Activated naive CD4-positive, alpha-beta T cell treated with anti-CD3 and anti-CD28 coated beads, Interleukin-2, amount 50 U/mL, for 16 hours (primary cell): ENCODE data around the gene GNB1L.

Source experiments
- DNase-seq: peaks from one replicate; pipeline ENCODE4 v3.0.0-alpha.2; 2020

GNB1L gene

GRCh38 chr22:19875531-19876313 lies 21.0 kb upstream of the GNB1L start:
- peak; percentile 7 for DNase-seq

GRCh38 chr22:19875061-19875530 lies 20.4 kb upstream of the GNB1L start:
- DNase-seq = peak; percentile 11

GRCh38 chr22:19874307-19875060 lies 19.8 kb upstream of the GNB1L start:
- DNase-seq = peak; percentile 39

- DNase-seq = peak; percentile 9
Measured at GRCh38 chr22:19873960-19874306, 19.3 kb upstream of the GNB1L start.

- DNase-seq = peak; percentile 6
Measured at GRCh38 chr22:19873138-19873959, 18.7 kb upstream of the GNB1L start.

GRCh38 chr22:19872779-19873137 lies 18.1 kb upstream of the GNB1L start:
- DNase-seq = peak; percentile 2

- peak; percentile 7 for DNase-seq
Measured at GRCh38 chr22:19871845-19872778, 17.4 kb upstream of the GNB1L start.

GRCh38 chr22:19871023-19871844 lies 16.6 kb upstream of the GNB1L start:
- peak; percentile 6 for DNase-seq

- peak; percentile 5 for DNase-seq
Measured at GRCh38 chr22:19870153-19871022, 15.7 kb upstream of the GNB1L start.

GRCh38 chr22:19869497-19870152 lies 15.0 kb upstream of the GNB1L start:
- DNase-seq = peak; percentile 5

- DNase-seq = peak; percentile 8
Measured at GRCh38 chr22:19868773-19869471, 14.2 kb upstream of the GNB1L start.

- DNase-seq = no peak
Measured at GRCh38 chr22:19868333-19868732, 13.7 kb upstream of the GNB1L start.

- no peak for DNase-seq
Measured at GRCh38 chr22:19867617-19868016, 12.9 kb upstream of the GNB1L start.

GRCh38 chr22:19866665-19867009 lies 12.0 kb upstream of the GNB1L start:
- DNase-seq = no peak

- DNase-seq = no peak
Measured at GRCh38 chr22:19865141-19865829, 10.6 kb upstream of the GNB1L start.

- no peak for DNase-seq
Measured at GRCh38 chr22:19864538-19865106, 9.9 kb upstream of the GNB1L start.

GRCh38 chr22:19863571-19863970 lies 8.9 kb upstream of the GNB1L start:
- DNase-seq = no peak

- DNase-seq = no peak
Measured at GRCh38 chr22:19862619-19863246, 8.1 kb upstream of the GNB1L start.
